EL (cell line): ENCODE measurements around the gene NKAIN2.
"Not testable (repeated sequence)": the region's sequence is repeated elsewhere in the genome, so short reads cannot be mapped to it uniquely, and the experiment has no call there.

ENCODE experiments used
- DNase-seq: peaks from one replicate; pipeline ENCODE4 v3.0.0-alpha.2; 2016

Gene NKAIN2

DNA sequence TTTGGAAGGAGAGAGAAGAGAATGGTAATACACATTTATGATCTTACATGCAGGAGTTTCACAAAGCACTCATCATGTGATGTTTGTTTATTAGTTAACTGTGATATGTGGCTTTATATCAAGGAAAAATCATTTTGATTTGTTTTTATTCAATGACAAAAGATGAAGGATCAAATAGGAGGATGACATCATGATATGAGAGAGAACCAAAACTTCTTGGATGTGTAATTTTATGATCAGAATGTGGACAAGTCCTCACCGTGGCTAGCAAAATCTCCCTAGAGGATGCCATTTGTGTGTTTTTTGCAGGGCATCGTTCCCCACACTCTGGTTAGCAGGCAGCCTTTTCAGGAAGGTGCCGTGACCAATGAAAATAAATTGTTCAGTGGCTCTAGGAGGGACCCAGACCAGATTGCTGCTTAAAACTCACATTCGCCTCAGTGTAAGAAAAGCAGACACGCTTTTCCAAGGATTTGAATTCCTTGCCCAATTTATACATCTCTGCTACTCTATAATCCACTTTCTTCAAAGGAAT is 552.7 kb downstream of the NKAIN2 start:
- no peak for DNase-seq

DNA sequence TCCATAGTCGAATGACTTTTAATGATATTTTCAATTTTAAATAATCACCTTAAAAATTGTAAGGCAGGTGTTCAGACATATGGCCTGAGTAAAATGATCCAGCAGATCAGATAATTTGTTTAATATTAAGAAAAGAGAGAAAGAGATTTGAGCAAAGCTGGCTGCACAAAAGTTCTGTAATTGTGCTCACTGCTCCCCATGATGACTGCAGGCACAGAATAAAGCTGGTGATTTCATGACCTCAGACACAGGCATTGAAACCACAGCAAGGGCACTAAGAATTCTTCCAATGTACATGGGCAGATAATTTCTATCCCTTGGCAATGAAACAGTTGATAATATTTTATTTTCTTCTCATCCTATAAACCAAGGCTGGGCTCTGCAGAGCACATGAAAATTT is 553.1 kb downstream of the NKAIN2 start:
- no peak for DNase-seq

DNA sequence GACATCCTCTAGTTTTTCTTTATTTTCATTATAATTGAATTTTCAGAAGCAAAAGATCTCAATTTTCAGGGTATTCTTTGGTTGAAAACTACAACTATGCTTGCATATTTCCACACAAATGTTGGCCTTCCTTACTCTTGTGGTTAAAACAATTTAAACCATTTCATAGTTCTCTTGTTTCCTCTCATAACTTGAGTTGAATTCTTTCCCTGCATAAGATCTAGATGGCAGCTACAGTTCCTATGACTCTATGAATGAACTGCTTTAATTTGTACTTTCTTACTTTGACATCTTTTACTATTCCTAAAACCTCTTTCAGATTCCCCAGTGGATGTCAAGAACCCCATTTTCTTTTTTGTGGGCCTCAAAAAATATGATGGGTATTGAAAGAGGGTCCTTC is 564.5 kb downstream of the NKAIN2 start:
- no peak for DNase-seq

DNA sequence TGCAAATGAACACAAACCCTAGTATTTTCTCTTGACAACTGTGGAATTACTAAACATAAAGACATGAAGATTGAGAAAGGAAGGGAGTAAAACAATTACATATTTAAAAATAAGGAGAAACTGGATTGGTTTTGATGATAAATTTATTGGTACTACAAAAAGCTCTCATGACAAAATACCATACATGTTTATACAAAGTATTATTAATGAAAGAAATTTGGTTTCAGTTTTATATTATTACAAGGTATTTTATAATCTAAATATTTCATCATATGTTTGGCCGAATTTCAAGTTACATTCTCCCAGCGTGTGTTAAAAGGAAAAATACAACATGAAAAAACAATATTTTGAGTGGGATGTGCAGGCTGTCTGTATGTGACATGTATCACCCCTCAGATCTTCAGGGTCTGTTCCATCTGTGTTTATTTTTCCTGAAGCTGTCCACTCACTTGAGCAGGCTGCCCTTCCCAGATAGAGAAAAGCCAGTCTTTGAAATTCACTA is 568.4 kb downstream of the NKAIN2 start:
- no peak for DNase-seq

DNA sequence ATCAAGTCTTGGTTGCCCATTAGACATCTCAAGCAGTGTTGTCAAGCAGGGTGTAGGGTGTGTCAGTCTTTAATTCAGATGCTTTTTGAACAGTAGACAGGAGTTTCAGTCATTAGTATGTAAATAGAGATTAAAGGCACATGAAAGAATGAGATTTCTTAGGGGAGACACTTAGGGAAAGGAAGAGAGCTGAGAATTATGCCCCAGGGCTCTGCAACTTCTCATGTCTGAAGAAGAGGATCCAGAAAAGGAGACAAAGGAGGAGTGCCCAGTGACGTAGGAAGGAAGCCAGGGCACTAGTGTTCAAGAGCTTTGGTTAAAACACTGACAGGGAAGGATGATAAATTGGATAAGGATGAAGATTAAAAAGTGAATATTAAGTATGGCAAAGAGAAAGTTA is 569.7 kb downstream of the NKAIN2 start:
- no peak for DNase-seq

DNA sequence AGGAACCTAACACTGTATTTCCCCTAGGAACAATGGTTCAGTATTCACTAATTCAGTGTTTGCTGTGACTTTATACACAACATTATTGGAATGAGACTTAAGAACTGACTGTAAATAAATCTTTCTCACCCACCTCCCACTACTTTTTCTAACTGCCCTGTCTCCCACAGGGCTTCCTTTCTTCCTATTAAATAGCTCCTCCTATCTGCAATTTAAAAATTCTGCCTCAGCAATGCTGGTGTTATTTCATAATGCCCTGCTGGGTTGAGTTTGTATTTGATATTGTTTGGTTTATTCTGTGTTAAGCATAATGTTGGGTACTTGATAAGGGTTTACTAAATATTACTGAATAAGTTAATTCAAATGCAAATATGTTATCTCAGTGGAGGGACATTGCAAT is 585.5 kb downstream of the NKAIN2 start:
- DNase-seq: no peak

DNA sequence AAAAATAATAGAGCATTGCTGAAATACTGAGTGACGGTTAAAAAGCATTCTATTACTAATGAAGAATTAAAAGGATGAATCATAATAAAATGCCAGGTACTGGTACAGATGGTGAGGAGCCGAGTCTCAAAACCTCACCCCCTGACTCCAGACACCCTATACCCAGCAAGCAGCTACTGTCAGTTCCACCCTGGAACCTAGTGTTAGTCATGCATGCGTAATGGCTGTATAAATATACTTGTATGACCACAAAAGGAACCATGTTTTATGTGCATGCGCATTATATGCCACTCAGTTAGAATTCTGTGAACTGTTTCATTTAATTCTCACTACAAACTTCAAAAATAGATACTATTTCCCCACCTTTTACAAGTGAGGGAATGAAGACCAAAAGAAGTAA is 589.9 kb downstream of the NKAIN2 start:
- DNase-seq: peak; percentile 0

DNA sequence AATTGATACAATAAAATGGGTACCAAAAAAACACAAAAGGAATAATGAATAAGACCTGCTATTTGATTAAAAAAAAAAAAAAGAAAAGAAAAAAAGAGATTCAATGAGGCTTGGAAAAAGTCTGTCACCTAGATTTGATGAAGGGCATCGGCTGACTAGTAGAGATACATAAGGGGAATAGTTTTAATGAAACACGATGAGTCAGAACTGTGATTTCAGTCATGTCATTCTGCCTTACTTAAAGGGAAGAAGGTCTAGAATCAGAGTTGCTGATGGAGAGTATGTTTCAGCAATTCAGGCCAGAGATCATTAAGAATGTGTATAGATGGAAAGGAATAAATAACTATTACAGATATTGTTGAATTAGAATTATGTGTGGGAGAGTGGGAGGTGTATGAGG is 592.7 kb downstream of the NKAIN2 start:
- no peak for DNase-seq

DNA sequence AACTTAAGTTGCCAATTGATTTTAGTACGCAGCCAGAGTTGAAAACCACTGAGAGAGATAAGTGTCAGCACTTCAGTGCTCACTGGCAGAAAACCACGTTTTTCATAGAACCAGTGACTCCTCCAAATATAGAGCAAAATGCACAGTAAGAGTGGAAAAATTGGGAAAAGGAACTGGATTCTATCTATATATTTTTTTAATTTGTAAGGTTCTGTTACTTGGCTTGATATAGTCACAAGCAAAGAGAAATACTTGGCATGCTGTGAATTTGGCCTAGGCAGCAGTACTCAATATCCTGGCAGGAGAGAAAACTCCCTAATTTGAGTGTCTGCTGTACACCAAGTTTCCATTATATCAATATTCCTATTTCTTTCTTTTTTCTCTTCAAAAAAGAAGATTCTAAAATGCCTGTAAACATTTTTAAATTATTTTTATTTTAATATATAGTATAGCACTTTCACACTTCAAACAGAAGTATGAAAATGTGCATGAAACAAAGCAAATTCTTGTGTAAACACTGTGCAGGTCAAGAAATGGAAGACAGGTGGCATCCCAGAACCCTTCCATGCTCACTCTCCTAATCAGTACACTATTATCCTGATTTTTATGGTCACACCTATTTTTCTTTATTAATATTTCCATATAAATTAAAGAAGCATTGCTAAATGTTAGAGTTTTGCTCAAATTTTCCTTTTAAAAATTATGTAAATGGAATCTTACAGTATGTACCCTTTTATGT is 596.8 kb downstream of the NKAIN2 start:
- no peak for DNase-seq

DNA sequence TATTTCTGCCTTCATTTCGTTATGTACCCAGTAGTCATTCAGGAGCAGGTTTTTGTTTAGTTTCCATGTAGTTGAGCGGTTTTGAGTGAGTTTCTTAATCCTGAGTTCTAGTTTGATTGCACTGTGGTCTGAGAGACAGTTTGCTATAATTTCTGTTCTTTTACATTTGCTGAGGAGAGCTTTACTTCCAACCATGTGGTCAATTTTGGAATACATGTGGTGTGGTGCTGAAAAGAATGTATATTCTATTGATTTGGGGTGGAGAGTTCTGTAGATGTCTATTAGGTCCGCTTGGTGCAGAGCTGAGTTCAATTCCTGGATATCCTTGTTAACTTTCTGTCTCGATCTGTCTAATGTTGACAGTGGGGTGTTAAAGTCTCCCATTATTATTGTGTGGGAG is 606.8 kb downstream of the NKAIN2 start:
- DNase-seq: not testable (repeated sequence)

DNA sequence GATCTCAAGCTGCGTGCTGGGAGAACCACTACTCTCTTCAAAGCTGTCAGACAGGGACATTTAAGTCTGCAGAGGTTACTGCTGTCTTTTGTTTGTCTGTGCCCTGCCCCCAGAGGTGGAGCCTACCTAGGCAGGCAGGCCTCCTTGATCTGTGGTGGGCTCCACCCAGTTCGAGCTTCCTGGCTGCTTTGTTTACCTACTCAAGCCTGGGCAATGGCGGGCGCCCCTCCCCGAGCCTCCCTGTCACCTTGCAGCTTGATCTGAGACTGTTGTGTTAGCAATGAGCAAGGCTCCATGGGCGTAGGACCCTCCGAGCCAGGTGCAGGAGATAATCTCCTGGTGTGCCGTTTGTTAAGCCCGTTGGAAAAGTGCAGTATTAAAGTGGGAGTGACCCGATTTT is 609.0 kb downstream of the NKAIN2 start:
- not testable (repeated sequence) for DNase-seq

DNA sequence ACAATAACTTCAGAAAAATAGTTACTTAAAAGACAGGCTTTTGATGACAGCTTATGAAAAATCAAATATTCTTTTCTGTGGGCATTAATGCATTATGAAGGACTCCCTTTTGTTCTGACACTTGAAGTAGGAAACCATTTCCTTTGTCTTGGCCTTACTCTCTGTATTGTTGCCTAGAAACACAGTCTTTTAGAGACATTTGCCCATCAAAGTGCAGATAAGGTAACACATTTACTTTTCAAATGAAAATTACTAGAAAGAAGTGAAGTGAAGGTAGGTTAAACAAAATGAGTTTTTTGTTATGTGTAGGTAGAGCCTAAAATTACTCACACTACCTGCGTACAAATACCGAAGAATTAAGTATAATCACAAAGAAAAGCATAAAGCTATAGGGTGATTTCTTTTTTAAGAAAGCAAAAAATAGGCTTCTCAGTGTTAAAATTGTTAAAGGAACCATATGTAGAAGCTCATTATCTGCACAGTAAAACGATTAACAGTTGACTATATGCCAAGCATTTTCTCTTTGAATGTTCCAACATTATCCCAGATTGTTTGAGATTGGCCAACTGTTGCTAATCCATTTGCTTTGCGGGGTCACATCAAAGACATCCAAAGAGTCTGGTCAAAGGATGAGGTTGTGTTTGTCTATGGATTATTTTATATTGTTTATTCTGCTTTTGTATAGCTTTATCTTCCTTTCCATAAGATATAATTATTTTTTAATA is 616.6 kb downstream of the NKAIN2 start:
- no peak for DNase-seq

DNA sequence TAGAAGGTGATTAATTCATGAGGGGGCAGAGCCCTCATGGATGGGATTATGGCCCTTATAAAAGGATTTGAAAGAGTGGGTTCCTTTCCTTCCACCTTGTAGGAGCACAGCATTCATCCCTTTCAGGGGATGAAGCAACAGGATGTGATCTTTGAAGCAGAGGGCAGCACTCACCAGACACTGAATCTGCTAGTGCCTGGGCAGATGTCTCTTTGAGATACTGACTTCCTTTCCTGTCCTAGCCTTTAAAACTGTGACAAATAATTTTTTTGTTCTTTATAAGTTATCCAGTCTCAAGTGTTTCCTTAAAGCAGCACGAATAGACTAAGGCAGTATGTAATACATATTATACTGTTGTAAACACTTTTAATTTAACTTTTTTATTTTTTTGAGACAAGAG is 620.0 kb downstream of the NKAIN2 start:
- DNase-seq: no peak

DNA sequence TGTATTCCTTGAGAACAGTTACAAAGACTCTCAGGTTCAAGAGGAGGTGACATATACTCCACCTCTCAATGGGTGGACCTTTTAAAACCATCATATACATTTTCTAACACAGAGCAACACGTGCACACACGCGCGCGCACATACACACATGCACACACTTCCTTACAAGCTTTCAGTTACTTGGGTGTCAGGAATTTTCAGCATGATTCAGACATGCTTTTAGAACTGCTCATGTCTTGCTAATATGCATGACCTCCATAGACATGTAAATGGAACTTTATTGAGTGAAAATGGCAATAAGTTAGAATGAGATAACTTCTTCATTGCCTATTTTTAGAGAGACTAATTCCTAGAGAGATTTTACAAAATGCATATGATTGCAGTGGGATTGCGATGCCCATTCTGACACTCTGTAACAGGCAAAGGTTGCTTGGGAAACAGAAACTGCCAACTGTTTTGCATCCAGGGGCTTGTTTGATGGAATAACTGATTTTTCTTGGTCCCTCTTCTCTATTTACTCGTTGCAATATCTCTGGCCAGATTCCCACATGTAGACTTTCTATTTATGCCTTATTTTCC is 627.2 kb downstream of the NKAIN2 start:
- no peak for DNase-seq

DNA sequence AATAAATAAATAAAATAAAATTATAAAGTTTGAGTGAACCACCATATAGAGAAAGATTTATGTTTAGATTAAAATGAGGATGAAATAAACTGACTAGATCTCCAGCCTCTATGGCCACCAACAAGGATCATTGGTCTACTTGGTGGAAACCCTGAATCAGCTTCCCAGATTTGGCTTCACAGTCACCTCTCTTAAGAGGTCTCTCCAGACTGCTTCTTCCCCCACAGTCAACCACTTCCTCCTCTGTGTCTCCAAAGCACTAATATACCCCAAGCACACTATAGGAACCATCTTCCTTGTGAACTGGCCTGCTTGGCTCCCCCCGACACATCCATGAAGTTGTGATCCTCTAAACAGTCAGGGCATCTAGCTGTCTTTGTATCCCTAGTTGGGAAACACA is 629.0 kb downstream of the NKAIN2 start:
- no peak for DNase-seq

DNA sequence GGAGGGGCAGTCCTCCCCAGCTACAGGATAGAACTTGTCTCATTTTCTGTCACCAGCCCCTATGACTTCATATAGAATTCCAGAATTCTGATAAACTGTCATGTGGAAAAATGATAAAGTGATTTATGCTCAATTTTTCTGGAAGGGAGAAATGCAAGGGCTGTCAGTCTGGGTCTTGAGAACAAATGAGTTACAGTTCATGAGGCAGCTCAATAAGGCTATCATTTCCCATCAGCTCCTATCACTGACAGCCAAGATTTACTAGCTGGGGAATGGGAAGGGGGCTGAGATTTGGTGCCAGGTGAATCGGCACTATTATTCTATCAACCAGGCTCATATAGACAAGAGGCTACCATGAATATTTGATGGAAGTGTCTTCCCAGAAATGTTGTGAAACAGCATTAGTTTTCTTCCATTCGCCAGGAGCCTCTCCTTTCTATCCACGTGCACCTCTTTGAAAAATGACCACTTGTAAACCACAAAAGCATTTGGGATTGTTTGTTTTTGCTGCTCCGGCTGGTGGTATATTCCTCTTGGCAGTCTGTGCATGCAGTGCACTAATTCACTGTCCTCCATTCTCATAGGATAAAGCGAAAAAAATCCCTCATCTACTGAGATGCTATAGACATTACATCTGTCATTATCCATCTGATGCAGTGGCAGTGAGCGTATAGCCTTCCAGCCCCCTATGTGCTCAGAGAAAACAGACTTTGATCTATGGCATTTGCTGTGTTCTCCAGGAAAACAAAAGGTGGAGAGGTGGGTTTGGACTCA is 629.9 kb downstream of the NKAIN2 start:
- no peak for DNase-seq

DNA sequence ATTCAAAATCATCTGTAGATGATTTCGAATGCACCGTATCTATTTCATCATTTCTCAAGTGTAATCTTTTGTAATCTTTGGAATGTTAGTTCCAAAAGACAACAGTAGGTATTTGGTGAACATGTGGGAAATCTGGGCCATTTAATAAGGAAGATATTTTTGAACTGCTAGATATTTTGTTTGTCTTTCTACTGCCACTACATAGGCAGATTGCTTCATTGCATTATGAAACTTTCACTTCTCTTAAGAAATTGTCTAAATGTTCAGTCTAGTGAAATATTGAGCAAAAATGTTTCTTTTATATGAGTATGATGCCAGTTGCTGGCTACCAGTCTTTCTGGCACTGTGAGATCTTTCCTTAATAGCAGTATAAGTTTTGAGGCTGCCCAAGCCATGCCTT is 630.8 kb downstream of the NKAIN2 start:
- no peak for DNase-seq

DNA sequence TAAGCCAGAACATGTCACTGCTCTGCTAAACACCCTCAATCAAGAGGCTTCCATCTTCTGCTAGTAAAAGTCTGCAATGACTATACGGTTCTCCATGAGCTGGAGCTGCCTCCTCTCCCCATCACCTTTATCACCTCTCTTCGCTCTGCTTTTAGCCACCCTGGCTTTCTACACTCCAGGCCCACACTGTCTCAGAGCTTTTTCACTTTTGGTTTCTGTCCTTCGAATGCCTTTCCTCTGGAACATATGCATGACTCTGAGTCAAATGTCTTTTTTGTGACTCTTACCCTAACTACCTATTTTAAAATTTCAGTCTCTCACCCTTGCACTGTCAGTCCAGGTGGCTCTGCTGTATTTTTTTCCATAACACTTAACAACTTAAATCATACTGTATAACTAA is 633.1 kb downstream of the NKAIN2 start:
- no peak for DNase-seq

DNA sequence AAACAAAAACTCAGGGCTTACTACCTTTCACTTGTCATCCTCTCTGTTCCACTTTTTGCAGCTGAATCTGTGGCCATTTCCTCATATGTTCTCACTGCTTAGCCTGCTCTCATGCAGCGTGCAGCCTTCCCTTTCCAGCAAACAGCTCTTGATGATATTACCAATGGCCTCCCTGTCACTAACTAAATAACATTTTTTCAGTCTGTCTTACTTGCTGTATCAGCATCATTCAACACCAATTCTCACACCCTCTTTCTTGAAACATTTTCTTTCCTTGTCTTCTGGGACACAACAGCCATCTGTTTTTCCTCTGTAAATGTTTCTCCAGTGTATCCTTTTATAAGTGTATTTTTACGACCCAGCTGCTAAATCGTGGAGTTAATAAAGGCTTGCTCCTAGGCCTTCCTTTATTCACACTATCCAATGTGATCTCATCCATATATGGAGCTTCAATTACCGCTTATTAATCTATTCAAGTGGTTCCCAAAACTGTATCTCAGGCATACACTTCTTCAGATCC is 634.9 kb downstream of the NKAIN2 start:
- DNase-seq: no peak

DNA sequence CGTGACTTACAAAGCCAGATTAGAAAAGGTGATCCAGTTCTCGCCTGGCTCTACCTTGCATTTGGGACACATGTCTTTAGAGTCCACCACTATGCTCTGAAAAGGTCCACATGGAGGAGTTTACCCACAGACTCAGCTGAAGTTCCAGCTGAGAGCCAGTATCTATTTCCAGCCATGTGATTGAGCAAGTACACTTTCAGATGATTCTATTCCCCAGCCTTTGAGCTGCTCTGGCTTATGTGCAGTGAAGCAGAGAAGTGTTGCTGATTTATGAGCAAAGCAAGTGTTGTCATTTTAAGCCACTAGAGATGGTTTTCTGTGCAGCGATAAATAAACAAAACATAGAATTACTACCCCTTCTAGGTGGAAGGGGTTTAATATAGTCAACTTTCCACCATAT is 637.8 kb downstream of the NKAIN2 start:
- DNase-seq: no peak

DNA sequence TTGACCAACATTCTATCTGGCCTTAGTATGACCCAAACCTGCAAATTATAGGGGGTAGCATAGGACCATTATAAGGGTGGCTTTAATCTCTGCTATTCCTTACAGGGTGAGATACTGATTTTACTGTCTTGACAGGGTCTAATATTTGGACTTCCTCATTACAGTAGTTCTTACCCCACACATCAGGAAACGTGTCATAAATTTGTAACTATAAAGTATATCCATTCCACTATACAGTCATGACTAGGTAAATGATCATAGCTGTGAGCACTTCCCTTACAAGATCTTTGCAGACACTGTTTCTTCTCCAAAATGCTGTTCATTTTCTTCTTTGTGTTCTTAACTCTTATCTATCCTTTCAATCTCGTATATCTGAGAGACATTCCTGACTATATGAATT is 639.9 kb downstream of the NKAIN2 start:
- no peak for DNase-seq

DNA sequence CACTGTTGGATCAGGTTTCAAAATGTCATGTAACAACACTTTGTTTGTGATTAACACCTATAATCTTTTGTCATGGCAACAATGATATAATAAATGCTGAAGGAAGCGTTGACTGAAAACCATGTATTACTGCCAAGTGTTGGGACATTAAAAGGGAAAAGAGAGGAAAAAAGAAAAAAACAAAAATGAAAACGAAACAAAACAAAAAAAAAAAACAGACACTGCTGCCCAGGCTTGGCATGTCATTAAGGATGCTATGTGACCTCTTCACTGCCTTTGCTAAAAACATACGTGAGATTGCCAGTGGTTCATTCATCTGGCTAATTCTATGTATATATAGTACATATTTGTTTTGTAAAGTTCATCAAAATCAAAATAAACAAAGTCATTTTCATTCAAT is 641.9 kb downstream of the NKAIN2 start:
- DNase-seq: no peak

DNA sequence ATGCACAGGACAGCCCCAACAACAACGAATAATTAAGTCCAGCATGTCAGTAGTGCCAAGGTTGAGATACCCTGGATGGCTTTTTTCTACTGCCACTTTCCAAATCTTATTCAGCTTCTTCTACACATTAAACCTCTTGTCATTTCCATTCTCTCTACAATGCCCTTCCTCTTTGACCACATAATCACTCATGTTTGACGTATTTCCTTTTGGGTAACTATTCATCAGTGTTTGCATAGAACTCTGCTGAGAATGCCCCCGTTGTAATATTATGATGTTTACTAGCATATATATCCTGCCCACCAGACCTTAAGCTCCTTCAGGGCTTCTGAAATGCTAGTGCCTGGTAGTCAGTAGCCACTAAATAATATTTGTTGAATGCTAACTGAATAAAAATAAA is 643.3 kb downstream of the NKAIN2 start:
- no peak for DNase-seq
